ENCODE data around the gene CNP.
A peak's percentile ranks its signal among the peaks of the same experiment; 100 is the strongest.

- TF ChIP-seq CEBPB (IDR thresholded peaks at IDR 0.05) (no peak), RAD21 (IDR thresholded peaks at IDR 0.05; ENCODE audit: low read depth) (no peak), FOXM1 (IDR thresholded peaks at IDR 0.05; ENCODE audit: borderline replicate concordance, low read depth) (no peak), EP300 (IDR thresholded peaks at IDR 0.05; ENCODE audit: borderline replicate concordance) (peak; percentile 34), YY1 (IDR thresholded peaks at IDR 0.05; ENCODE audit: low read depth) (peak; percentile 70; the same call in 1 of the 2 replicates), TAF1 (IDR thresholded peaks at IDR 0.05; ENCODE audit: low read depth) (peak; percentile 85; the same call in 1 of the 2 replicates), CREB1 (IDR thresholded peaks at IDR 0.05; ENCODE audit: low read depth) (no peak), MAX (IDR thresholded peaks at IDR 0.05) (peak; percentile 87), EGR1 (IDR thresholded peaks at IDR 0.05) (no peak), NFIC (IDR thresholded peaks at IDR 0.05) (no peak)
Observed at GRCh38 chr17:41966463-41967140, at the start of gene CNP.
